Mesothelial cell of epicardium (in vitro differentiated cells): Measurements from ENCODE around the gene LUZP2. TPM values are rescaled to one million over a fixed set of nuclear protein-coding genes. Genes with fewer than 3 reads are reported as not detected.

Source experiments
- DNase-seq, 2 experiments: peaks; one replicate each; pipeline ENCODE4 v3.0.0; 2021; ENCODE audit warnings: low spot score in 2 of 2; ENCODE audit not compliant: unreplicated experiment in 2 of 2
- H3K27ac Mint-ChIP-seq: 2 replicates; pipeline ENCODE4 v1.8.0; 2021; ENCODE audit warnings: mixed read lengths
- H3K27me3 Mint-ChIP-seq: 2 replicates; pipeline ENCODE4 v1.8.0; 2021; ENCODE audit warnings: low read depth, mixed read lengths
- H3K36me3 Mint-ChIP-seq: 2 replicates; pipeline ENCODE4 v1.8.0; 2021; ENCODE audit warnings: mixed read lengths
- H3K4me1 Mint-ChIP-seq: 2 replicates; pipeline ENCODE4 v1.8.0; 2021; ENCODE audit warnings: mixed read lengths
- H3K4me3 Mint-ChIP-seq: 2 replicates; pipeline ENCODE4 v1.8.0; 2021; ENCODE audit warnings: mild to moderate bottlenecking, moderate library complexity, mixed read lengths
- H3K9me3 Mint-ChIP-seq: 2 replicates; pipeline ENCODE4 v1.8.0; 2021; ENCODE audit warnings: mixed read lengths
- total RNA-seq: library from RNA; stranded (reverse); gene quantifications from 3 replicates; pipeline ENCODE4 v1.2.1, GENCODE V29; 2021
- TF ChIP-seq, protein P1 (sequence below): fragments of 200-600 bp; sonication (generic); IDR thresholded peaks from one replicate; pipeline ENCODE4 v1.5.0; 2021; ENCODE audit warnings: antibody characterized with exemption; ENCODE audit not compliant: unreplicated experiment

Gene LUZP2
- total RNA-seq, 1 donor from 2014 or later = 4.5 TPM

DNA sequence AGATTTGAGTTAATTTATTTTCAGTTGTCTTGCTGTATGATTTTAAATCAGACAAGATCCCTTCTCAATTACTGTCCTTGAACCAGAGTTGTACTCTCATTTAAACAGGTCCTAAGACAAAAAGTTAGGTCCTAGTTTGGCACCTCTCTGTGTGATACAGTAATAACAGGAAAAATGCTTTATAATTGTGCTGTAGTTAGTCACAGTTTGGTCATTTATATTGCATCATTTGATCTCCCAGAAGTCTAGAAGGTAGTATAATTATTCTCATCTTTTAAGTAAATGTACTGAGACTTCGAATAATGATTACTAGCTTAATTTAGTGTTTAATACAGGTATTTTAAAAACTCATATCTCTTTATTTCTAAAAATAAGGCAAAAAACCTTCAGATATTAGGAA is 18.1 kb upstream of the LUZP2 start:
- TF ChIP-seq, protein P1, sequence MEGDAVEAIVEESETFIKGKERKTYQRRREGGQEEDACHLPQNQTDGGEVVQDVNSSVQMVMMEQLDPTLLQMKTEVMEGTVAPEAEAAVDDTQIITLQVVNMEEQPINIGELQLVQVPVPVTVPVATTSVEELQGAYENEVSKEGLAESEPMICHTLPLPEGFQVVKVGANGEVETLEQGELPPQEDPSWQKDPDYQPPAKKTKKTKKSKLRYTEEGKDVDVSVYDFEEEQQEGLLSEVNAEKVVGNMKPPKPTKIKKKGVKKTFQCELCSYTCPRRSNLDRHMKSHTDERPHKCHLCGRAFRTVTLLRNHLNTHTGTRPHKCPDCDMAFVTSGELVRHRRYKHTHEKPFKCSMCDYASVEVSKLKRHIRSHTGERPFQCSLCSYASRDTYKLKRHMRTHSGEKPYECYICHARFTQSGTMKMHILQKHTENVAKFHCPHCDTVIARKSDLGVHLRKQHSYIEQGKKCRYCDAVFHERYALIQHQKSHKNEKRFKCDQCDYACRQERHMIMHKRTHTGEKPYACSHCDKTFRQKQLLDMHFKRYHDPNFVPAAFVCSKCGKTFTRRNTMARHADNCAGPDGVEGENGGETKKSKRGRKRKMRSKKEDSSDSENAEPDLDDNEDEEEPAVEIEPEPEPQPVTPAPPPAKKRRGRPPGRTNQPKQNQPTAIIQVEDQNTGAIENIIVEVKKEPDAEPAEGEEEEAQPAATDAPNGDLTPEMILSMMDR = no peak
- no peak overlapping the region for H3K27ac Mint-ChIP-seq
- peaks cover 3% of the 10 kb centered on the region for H3K27me3 Mint-ChIP-seq
- peaks cover 18% of the 10 kb centered on the region for H3K9me3 Mint-ChIP-seq
- DNase-seq = no peak
- H3K36me3 Mint-ChIP-seq = peaks cover 4% of the 10 kb centered on the region
- no peak overlapping the region for H3K4me3 Mint-ChIP-seq
- H3K4me1 Mint-ChIP-seq = peaks cover 3% of the 10 kb centered on the region

DNA sequence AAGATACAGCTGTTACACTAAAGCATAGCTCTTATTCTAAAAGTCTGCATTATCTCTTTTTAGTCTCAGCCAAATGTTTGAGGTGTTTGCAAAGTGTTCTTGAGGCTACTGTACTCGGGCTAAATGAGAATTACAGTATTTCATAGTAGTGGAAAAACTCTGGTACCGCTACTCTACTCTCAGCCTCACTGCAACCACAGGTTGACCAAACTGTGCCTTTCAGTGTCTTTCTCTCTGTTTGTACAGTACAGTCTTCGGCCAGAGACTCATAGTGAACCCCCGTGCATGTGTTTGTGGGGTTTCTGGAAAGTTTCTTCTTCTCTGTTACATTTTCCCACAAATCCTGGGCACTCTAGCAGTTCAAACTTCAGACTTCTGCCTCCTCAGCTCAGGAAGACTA is 7.4 kb upstream of the LUZP2 start:
- TF ChIP-seq, protein P1 = no peak
- no peak for DNase-seq
- Mint-ChIP-seq H3K9me3 (peaks cover 9% of the 10 kb centered on the region), H3K4me3 (no peak overlapping the region), H3K36me3 (no peaks in the 10 kb centered on the region), H3K27ac (no peak overlapping the region), H3K4me1 (no peaks in the 10 kb centered on the region), H3K27me3 (peaks cover 21% of the 10 kb centered on the region)

DNA sequence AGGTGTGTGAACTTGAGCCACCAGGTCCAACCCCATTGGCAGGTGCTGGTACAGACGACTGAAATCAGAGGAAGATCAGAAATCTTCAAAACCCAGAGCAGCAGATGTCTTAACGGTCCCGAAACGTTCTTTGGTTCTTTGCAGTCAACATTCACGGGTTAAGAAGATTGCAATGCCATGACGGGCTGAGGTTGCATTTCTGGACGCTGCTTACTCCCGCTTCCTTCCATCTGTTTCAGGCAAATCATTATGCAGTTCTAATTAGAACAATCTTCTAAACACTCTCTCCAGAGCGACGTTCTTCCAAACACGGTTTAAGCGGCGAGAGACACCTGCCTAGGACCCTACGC is 492 bp upstream of the LUZP2 start:
- peak overlapping the region; percentile 92 for H3K4me3 Mint-ChIP-seq
- H3K36me3 Mint-ChIP-seq = no peaks in the 10 kb centered on the region
- no peak for DNase-seq
- H3K27ac Mint-ChIP-seq = no peak overlapping the region
- TF ChIP-seq, protein P1 = no peak
- peaks cover 75% of the 10 kb centered on the region for H3K27me3 Mint-ChIP-seq
- H3K4me1 Mint-ChIP-seq = peaks cover 15% of the 10 kb centered on the region
- H3K9me3 Mint-ChIP-seq = peaks cover 4% of the 10 kb centered on the region

DNA sequence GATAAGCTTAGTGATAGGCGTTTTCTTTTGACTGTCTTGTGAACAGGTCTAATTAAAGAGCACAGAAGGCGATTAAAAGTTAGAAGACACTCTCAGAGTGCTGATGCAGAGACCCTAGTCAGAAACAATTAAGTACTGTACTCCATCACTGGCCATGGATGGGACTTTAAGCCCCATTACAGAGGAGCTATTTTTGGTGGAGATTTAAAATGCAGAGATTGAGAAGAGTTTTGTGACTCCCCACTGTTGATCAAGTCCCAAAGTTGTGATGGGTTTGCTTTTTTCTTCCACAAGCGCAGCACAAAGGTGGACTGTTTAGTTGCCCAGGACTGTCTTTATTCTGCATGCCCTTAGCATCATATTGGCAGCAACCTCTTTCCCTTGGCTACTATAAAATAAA is 978 bp downstream of the LUZP2 start:
- Mint-ChIP-seq H3K27me3 (peaks cover 68% of the 10 kb centered on the region), H3K36me3 (no peaks in the 10 kb centered on the region)

DNA sequence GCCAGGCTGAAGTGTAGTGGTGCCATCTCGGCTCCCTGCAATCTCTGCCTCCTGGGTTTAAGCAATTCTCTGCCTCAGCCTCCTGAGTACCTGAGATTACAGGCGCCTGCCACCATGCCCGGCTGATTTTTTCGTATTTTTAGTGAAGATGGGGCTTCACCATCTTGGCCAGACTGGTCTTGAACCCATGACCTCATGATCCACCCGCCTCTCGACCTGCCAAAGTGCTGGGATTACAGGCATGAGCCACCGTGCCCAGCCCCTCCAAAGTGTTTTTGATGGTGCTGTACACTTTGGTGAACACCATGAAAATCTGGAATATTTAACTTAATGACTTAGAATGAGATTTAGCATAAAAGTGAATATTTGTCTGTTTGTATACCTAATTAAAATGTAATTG is 5.6 kb downstream of the LUZP2 start:
- TF ChIP-seq, protein P1 = no peak
- Mint-ChIP-seq H3K27me3 (peaks cover 32% of the 10 kb centered on the region), H3K27ac (no peak overlapping the region)

More for the DNA sequence above, 978 bp downstream of the LUZP2 start:
- Mint-ChIP-seq H3K4me1 (peaks cover 15% of the 10 kb centered on the region), H3K4me3 (peak overlapping the region; percentile 92), H3K9me3 (peaks cover 4% of the 10 kb centered on the region), H3K27ac (no peak overlapping the region)
- TF ChIP-seq, protein P1 = no peak
- no peak for DNase-seq

DNA sequence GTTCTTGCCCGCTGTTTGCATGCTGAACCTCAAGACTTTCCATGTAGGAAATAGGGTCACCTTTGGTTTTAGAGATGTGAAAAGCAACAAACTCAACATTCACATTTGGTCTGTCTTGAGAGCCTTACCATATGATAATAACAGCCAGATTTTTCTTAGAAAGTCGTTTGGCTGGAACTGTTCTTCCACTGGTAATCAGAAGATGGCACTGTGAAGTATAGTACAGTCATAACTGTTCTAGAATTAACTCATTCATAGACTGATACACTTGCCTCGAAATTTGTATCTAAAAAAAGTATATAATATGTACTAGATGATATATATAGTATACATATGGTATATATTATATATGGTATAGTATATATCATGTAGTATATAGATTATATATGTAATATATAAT is 12.3 kb downstream of the LUZP2 start:
- TF ChIP-seq, protein P1 = no peak
- Mint-ChIP-seq H3K4me1 (peaks cover 7% of the 10 kb centered on the region), H3K4me3 (no peak overlapping the region), H3K36me3 (no peaks in the 10 kb centered on the region), H3K27me3 (no peaks in the 10 kb centered on the region), H3K9me3 (no peaks in the 10 kb centered on the region), H3K27ac (no peak overlapping the region)
- no peak for DNase-seq

More for the DNA sequence above, 5.6 kb downstream of the LUZP2 start:
- Mint-ChIP-seq H3K9me3 (no peaks in the 10 kb centered on the region), H3K4me3 (no peak overlapping the region), H3K4me1 (peaks cover 5% of the 10 kb centered on the region), H3K36me3 (no peaks in the 10 kb centered on the region)
- DNase-seq = no peak
